ENCODE data around the gene JARID2. TPM values are rescaled to one million over a fixed set of nuclear protein-coding genes. Genes with fewer than 3 reads are reported as not detected.

JARID2 gene
- total and polyA plus RNA-seq, 2 of the 13 experiments (the other 11 are each of a cell fraction or from before 2014, with no cell fraction given), result 7.5 to 10.3 TPM

DNA sequence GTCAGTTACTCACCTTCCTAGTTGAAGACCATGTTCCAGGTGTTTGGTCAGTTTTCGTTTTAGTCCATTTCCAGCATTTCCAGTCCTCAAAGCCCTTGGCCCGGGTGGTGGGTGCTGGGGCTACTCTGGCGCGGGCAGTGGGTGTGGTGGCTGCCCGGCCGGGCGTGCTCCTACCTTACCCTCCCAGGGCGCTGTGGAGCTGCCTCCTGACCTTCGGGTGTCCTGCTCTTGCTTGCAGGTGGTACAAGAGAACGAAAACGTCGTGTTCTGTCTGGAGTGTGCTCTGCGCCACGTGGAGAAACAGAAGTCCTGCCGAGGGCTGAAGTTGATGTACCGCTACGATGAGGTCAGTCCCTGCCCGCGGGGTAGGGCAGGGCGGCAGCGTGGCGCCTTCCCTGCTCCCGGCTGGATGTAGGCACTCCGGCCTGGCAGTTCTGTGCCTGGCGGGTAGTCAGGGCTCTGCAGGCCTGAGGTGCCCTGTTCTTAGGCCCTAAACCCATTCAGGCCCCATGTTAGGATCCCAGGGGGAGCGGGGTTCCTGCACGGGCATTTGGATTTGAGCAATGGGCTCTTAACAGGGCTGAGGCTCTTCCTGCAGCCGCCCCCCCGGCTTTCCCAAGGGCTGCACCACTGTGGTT lies 271.2 kb downstream of the JARID2 start:
- H3K79me2 ChIP-seq (ENCODE audit: insufficient read depth, low read length), result no peaks in the 10 kb centered on the region
- DNase-seq (ENCODE audit: low spot score) (no peak), ATAC-seq (no peak), FAIRE-seq (no peak)
- no TSS peak for BruUV-seq (replicated peaks)
- no peak overlapping the region for H3K27ac ChIP-seq (ENCODE audit: extremely low read length, insufficient read depth, low read length)
- H3K9me3 ChIP-seq (ENCODE audit: low read length), result no peaks in the 10 kb centered on the region
- no peak overlapping the region for H3K4me2 ChIP-seq (ENCODE audit: low read depth, low read length)
- H3K27me3 ChIP-seq (ENCODE audit: control insufficient read depth in 1 of 2, insufficient read depth in 2 of 2, low read length in 2 of 2), result no peaks in the 10 kb centered on the region
- H4K20me1 ChIP-seq (ENCODE audit: insufficient read depth, low read length), result no peaks in the 10 kb centered on the region
- intact Hi-C loops (cut with micrococcal nuclease; ENCODE audit: unreplicated experiment), result no loop called here
- no peak overlapping the region for H3K4me3 ChIP-seq (replicated peaks in 1 of 3; ENCODE audit: insufficient read depth in 1 of 3, low read depth in 2 of 3, low read length in 3 of 3)
- H3K4me1 ChIP-seq (ENCODE audit: insufficient read depth, low read length), result no peaks in the 10 kb centered on the region
- POLR2A ChIA-PET, result no interaction called here
- H2AFZ ChIP-seq (ENCODE audit: low read length), result no peak overlapping the region
- peaks cover 16 to 68% of the 10 kb centered on the region in 2 experiments; a peak in 4 of 5 replicates for H3K36me3 ChIP-seq (replicated peaks in 1 of 2; ENCODE audit: control insufficient read depth in 1 of 2, insufficient read depth in 2 of 2, low read length in 2 of 2)
- WGBS (ENCODE audit: low lambda C conversion rate), result 97% methylated on average over 26 of the region's 29 CpGs
- CTCF ChIA-PET (ENCODE audit: low intra/inter-chr PET ratio, low total read pairs), result no interaction called here
- in situ Hi-C loops (cut with HindIII; ENCODE audit: extremely low pct_ligation_motif_present, low pct_unique_long_range_greater_than_20kb), result no loop called here
- no peak overlapping the region for H3K9ac ChIP-seq (ENCODE audit: insufficient read depth, low read depth, low read length)
- no peak for TF ChIP-seq SAP130 (CRISPR knock-in tag; IDR thresholded peaks at IDR 0.05; ENCODE audit: low read depth)
- no peak for TF ChIP-seq EED (CRISPR knock-in tag; IDR thresholded peaks at IDR 0.05)
- no peak for TF ChIP-seq CHCHD3 (CRISPR knock-in tag; IDR thresholded peaks at IDR 0.05)
- TF ChIP-seq CBFB (CRISPR knock-in tag; IDR thresholded peaks at IDR 0.05), result no peak
- TF ChIP-seq ZFP82 (CRISPR knock-in tag; IDR thresholded peaks at IDR 0.05; ENCODE audit: borderline replicate concordance), result no peak
- no peak for TF ChIP-seq SYNCRIP (IDR thresholded peaks at IDR 0.05; ENCODE audit: insufficient read depth, low read depth, low read length)
- TF ChIP-seq THAP7 (CRISPR knock-in tag; IDR thresholded peaks at IDR 0.05), result no peak
- no peak for TF ChIP-seq NR2F2 (IDR thresholded peaks at IDR 0.05; ENCODE audit: borderline replicate concordance, low read depth)
- TF ChIP-seq, protein P1, sequence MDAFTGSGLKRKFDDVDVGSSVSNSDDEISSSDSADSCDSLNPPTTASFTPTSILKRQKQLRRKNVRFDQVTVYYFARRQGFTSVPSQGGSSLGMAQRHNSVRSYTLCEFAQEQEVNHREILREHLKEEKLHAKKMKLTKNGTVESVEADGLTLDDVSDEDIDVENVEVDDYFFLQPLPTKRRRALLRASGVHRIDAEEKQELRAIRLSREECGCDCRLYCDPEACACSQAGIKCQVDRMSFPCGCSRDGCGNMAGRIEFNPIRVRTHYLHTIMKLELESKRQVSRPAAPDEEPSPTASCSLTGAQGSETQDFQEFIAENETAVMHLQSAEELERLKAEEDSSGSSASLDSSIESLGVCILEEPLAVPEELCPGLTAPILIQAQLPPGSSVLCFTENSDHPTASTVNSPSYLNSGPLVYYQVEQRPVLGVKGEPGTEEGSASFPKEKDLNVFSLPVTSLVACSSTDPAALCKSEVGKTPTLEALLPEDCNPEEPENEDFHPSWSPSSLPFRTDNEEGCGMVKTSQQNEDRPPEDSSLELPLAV (CRISPR knock-in tag; conservative IDR thresholded peaks at IDR 0.05; ENCODE audit: low read depth), result no peak
- TF ChIP-seq CTCF (CRISPR knock-in tag; IDR thresholded peaks at IDR 0.05), result no peak
- TF ChIP-seq KLF13 (CRISPR knock-in tag; IDR thresholded peaks at IDR 0.05), result no peak
- no peak for TF ChIP-seq FOXP1 (IDR thresholded peaks at IDR 0.05)
- TF ChIP-seq FOXP1 (CRISPR knock-in tag; IDR thresholded peaks at IDR 0.05), result no peak
- TF ChIP-seq JARID2 (CRISPR knock-in tag; IDR thresholded peaks at IDR 0.05; ENCODE audit: insufficient replicate concordance), result no peak
- TF ChIP-seq ZZZ3 (CRISPR knock-in tag; IDR thresholded peaks at IDR 0.05; ENCODE audit: borderline replicate concordance), result no peak
- TF ChIP-seq, protein P2, sequence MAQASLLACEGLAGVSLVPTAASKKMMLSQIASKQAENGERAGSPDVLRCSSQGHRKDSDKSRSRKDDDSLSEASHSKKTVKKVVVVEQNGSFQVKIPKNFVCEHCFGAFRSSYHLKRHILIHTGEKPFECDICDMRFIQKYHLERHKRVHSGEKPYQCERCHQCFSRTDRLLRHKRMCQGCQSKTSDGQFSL (CRISPR knock-in tag; IDR thresholded peaks at IDR 0.05), result no peak
- TF ChIP-seq ZNF737 (CRISPR knock-in tag; IDR thresholded peaks at IDR 0.05; ENCODE audit: borderline replicate concordance), result no peak
- TF ChIP-seq, protein P3, sequence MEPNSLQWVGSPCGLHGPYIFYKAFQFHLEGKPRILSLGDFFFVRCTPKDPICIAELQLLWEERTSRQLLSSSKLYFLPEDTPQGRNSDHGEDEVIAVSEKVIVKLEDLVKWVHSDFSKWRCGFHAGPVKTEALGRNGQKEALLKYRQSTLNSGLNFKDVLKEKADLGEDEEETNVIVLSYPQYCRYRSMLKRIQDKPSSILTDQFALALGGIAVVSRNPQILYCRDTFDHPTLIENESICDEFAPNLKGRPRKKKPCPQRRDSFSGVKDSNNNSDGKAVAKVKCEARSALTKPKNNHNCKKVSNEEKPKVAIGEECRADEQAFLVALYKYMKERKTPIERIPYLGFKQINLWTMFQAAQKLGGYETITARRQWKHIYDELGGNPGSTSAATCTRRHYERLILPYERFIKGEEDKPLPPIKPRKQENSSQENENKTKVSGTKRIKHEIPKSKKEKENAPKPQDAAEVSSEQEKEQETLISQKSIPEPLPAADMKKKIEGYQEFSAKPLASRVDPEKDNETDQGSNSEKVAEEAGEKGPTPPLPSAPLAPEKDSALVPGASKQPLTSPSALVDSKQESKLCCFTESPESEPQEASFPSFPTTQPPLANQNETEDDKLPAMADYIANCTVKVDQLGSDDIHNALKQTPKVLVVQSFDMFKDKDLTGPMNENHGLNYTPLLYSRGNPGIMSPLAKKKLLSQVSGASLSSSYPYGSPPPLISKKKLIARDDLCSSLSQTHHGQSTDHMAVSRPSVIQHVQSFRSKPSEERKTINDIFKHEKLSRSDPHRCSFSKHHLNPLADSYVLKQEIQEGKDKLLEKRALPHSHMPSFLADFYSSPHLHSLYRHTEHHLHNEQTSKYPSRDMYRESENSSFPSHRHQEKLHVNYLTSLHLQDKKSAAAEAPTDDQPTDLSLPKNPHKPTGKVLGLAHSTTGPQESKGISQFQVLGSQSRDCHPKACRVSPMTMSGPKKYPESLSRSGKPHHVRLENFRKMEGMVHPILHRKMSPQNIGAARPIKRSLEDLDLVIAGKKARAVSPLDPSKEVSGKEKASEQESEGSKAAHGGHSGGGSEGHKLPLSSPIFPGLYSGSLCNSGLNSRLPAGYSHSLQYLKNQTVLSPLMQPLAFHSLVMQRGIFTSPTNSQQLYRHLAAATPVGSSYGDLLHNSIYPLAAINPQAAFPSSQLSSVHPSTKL (CRISPR knock-in tag; IDR thresholded peaks at IDR 0.05), result no peak

Measured in HepG2 (cell line).